HG03045 (cell line): Measurements from ENCODE around the gene RNF17.

Source experiments
- ATAC-seq: cut with Tn5 transposase; IDR thresholded peaks from one replicate; pipeline ENCODE4 v1.9.1; 2021; ENCODE audit warnings: mild to moderate bottlenecking, moderate library complexity; ENCODE audit not compliant: unreplicated experiment

Gene RNF17, protein sequence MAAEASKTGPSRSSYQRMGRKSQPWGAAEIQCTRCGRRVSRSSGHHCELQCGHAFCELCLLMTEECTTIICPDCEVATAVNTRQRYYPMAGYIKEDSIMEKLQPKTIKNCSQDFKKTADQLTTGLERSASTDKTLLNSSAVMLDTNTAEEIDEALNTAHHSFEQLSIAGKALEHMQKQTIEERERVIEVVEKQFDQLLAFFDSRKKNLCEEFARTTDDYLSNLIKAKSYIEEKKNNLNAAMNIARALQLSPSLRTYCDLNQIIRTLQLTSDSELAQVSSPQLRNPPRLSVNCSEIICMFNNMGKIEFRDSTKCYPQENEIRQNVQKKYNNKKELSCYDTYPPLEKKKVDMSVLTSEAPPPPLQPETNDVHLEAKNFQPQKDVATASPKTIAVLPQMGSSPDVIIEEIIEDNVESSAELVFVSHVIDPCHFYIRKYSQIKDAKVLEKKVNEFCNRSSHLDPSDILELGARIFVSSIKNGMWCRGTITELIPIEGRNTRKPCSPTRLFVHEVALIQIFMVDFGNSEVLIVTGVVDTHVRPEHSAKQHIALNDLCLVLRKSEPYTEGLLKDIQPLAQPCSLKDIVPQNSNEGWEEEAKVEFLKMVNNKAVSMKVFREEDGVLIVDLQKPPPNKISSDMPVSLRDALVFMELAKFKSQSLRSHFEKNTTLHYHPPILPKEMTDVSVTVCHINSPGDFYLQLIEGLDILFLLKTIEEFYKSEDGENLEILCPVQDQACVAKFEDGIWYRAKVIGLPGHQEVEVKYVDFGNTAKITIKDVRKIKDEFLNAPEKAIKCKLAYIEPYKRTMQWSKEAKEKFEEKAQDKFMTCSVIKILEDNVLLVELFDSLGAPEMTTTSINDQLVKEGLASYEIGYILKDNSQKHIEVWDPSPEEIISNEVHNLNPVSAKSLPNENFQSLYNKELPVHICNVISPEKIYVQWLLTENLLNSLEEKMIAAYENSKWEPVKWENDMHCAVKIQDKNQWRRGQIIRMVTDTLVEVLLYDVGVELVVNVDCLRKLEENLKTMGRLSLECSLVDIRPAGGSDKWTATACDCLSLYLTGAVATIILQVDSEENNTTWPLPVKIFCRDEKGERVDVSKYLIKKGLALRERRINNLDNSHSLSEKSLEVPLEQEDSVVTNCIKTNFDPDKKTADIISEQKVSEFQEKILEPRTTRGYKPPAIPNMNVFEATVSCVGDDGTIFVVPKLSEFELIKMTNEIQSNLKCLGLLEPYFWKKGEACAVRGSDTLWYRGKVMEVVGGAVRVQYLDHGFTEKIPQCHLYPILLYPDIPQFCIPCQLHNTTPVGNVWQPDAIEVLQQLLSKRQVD (N-terminal part only)

DNA sequence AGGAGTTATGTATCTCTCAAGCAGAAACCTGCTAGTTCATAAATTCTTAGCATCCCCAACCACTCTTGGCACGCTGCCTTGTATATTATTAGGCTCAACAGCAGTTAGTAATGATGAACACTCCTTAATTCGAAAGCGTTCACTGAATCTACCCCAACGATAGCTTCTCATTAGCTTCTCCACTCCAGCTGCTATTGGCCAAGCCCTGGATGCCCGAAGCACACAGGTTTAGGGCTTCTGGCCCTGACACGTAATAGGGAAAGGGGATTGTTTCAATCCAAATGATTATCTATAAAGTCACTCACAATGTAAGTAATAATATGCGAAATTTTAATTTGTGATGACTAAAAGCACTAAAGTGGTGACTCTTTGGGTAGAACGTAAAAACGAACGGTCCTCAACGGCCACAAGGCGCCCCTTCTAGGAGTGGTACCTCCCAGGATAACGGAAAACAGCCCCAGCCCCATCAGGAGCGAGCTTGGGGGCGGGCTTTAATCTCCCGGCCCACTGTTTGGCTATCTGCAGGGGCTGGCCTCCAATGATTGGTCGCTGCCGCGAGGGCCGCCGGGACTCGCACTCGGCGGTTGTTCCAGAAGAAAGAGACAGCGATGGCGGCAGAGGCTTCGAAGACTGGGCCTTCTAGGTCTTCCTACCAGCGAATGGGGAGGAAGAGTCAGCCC lies at the start of gene RNF17:
Gene RNF17, plus strand, starts transcription at position 574 of the 680 bp plus-strand sequence. Its CDS starts 35 bp downstream, at position 609.
- ATAC-seq, result no peak

DNA sequence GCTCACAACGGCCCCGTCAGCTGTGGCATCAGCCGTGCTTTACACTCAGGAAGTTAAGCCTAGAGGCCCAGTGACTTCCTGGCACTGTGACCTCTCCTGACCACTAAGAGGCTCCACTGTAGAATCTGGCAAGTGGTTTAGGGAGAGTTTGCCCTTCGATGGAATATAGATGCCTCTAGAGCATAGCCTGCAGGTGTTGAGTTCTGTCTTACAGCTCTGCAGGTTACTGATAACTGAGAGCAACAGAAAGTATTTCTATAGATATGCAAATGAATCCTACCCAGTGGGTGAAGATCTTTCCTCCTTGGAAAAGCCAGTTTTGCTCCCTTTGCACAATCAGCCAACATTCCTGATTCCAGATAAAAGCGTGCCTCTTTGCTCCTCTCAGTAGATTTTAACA lies 48.0 kb upstream of the RNF17 start:
- ATAC-seq, result no peak

DNA sequence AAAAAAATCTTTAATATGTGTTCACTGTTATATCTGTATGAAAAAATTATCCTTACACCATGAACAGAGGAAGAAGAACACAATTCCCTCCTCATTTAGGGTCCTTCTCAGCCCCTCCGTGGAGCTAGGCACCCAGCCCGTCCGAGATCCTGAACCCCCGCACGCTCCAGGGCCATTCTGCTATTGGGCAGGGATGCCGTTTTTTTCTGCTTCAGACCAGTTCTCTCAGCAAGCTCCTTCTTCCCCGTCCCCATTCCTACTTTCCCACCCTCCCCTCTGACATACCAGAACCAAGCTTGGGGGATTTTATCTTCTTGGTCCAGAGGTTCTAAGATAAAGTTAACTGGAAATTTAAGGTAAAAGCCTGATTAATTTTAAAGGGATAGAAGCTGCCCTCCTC lies 47.5 kb upstream of the RNF17 start:
- no peak for ATAC-seq

DNA sequence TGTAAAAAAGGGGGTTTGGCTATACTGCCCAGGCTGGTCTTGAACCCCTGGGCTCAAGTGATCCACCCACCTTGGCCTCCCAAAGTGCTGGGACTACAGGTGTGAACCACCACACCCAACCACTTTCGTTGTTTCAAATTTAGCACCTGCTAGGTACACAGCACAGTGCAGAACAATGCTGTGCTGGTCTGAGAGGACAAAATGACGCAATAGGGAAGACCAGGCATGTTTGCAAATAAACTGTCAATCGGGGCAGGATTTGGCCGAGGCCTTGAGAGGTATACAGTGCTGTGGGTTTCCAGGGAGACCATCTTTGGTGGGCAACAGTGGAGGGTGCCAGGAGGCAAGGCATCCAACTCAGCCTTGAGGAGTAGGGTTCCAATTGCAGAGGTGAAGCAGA lies 46.8 kb upstream of the RNF17 start:
- ATAC-seq, result no peak

DNA sequence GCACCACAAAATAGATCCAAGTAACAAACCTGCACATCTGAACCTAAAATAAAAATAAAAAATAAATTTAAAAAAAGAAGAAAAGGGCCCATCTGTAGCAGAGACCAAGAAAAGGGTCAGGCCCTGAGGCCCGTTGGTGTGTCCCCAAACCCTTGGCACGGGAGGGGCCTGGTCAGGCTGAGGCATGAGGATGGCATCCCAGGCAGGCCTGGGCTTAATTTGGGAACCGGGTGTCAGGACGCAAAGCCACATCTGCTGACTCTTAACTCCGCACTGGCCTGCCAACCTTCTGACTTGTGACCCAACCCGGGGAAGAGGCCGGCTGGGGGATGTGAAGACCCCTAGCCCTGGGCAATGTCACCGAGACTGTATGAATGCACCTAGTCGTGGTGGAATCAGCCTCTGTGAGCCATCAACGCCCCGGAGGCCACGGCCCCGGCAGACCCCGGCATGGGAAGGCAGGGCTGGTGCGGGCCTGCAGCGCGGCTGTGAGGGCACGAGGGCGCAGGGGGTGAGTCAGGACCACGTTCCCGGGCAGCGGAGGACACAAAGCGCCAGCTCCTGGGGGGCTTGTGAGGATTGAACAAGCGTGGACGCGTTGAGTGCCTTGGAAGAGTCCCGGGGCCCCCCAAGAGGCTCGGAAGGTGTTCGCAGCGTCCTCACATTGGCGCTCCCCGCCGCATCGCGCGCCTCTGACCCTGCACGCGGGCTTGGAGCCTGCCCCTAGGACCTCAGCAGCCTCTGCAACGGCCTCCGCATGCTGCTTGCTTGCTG lies 45.6 kb upstream of the RNF17 start:
- no peak for ATAC-seq

DNA sequence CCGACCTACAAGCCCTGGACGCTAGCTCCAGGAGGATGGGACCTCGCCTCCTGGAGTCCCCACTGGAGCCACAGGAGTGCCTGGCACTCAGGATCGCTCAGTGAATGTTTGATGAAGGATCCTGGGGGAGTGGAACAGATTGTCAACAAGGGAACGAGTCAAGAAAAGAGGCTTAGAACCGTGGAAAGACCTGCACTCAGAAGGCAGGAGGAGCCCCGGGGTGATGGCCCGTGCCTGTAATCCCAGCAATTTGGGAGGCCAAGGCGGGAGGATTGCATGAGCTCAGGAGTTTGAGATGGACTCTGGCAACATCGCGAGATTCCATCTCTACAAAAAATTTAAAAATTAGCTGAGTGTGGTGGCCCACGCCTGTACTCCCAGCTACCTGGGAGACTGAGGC lies 44.8 kb upstream of the RNF17 start:
- no peak for ATAC-seq

DNA sequence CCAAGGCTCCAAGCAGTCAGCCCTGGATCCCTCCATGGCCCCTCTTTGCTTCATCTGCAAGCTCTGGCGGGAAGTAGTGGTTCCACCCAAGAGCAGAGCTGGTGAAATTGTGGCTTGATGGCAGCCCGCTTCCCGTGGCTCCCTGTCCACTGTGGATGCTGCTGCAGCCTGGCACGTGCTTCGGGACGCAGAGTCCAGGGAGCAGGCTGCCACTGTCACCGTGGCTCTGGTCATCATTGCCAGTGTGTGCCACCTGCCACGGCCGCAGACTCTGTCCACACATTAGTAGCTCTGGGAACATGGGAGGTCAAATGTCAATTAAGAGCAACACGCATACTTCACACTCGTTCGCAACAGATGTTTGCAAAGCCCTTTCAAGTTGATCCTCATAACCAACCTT lies 40.8 kb upstream of the RNF17 start:
- ATAC-seq, result no peak

DNA sequence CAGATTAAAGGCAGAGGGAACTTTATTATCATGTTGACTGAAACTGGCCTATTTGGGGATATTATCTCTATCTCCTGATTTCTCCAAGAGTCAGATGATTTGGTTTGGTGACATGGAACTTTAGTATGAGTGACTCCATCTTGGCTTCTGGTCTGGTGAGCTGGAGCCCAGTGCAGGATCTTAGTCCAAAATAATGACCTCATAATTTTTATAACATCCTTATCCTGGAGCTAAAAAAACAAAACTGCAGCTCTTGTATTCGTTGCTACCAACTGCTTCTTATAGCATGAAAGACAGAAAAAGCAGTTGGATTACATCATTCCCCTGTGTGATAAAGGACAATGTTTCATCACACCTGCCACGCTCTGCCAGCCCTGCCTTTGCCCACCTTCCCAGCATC lies 39.3 kb upstream of the RNF17 start:
- ATAC-seq, result no peak

DNA sequence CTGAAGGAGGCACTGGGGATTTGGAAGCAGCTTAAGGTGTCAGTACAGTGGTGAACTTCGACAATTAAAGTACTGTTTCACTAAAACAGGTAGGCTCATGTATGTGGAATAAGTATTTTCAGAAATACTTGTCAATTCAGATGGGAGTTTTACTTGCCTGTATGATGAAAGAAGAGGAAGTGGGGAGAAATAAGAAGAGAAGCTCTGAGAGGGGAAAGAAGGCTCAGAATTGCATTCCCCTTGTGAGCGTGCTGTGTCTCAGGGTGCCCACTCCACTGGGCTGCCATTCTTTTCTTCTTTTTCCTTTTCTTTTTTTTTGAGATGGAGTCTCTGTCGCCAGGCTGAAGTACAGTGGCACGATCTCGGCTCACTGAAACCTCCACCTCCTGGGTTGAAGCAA lies 38.6 kb upstream of the RNF17 start:
- ATAC-seq, result no peak

DNA sequence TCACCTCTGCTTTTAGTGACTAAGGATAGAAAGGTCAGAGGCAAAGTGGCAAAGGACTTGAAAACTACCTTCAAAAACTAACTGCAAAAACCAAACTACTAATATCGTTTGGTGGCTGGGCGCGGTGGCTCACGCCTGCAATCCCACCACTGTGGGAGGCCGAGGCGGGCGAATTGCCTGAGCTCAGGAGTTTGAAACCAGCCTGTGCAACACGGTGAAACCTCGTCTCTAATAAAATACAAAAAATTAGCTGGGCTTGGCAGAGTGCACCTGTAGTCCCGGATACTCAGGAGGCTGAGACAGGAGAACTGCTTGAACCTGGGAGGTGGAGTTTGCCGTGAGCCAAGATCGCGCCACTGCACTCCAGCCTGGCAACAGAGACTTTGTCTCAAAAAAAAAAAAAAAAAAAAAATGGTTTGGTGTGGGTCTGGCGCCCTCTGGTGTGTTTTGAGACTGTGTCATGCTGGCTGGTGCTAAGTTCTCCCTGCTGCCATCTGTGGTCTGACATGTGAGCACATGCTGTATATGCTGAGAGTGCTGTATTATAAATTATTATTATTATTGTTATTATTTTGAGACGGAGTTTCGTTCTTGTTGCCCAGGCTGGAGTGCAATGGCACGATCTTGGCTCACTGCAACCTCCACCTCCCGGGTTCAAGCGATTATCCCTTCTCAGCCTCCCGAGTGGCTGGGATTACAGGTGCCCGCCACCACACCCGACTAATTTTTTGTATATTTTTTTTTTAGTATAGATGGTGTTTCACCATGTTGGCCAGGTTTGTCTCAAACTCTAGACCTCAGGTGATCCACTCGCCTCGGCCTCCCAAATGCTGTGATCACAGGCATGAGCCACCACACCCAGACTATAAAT lies 36.0 kb upstream of the RNF17 start:
- ATAC-seq, result peak; percentile 55

DNA sequence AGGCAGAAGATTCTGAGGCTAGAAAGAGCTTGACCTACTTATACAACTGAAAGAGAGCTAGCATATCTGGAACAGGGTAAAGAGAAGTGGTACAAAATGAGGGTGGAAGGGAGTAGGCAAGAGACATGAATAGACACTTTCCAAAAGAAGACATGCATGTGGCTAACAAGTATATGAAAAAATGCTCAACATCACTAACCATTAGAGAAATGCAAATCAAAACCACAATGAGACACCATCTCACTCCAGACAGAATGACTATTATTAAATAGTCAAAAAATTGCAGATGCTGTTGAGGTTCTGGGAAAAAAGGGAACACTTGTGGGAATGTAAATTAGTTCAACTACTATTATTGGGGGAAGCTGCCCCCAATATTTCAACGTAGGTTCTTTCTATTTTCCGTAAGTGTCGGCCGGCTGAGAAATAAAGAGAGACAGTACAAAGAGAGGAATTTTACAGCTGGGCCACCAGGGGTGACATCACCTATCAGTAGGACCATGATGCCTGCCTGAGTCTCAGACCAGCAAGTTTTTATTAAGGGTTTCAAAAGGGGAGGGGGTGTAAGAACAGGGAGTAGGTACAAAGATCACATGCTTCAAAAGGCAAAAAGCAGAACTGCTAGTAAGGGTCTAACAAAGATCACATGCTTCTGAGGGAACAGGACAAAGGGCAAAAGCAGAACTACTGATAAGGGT lies 32.9 kb upstream of the RNF17 start:
- peak; percentile 74 for ATAC-seq

DNA sequence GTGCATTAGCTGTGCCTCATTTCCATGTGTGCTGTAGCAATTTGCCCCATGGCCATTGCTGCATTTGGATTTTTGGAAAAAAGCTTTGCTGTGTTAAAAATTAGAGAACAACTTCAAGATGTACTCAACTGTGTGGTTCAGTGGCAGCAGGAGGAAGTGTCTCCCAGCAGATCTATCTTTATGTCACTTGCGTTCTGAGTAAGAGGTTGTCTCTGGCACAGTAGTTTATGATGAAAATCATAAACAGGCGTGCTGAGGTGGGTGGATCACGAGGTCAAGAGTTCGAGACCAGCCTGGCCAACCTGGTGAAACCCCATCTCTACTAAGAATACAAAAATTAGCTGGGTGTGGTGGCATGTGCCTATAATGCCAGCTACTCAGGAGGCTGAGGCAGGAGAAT lies 29.0 kb upstream of the RNF17 start:
- no peak for ATAC-seq

DNA sequence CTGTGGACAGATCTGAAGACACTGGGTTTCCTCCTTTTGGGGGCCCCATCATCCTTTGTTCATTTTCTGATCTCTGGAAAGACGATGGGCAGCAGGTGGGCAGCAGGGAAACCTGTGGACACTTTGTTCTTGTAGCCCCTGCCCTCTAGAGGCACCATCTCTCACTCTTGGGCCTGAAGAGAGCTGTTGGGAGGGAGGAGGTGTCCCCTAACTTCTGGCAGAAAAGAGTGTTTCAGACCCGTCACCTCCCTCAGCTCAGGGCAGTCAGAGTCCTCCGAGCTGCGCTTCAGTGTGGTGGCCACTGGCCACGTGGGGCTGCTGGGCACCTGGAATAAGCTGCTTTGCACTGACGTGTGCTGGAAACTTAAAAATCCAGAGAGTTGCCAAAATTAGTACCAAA lies 26.9 kb upstream of the RNF17 start:
- no peak for ATAC-seq

DNA sequence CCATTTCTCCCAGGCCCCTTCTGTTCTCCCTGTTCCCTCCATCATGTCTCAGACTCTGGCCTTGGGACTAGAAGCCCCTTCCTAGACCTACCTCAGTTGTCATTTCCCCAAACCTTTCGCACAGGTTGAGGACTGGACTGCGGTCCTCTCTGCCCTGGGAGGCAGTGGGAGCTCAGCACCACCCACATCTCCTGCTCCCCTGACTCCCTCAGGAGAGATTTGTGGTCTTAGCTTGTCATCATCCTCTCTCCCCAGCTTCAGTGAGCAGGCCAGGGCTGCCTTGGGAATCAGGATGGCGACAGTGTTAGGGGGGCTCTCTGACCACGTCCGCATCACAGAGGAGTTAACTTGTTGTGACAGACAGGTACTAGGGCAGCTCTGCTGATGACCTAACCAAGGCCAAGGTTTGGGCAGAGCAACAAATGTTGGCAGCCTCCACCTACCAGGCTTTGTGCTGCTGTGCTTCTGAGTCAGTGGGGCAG lies 25.6 kb upstream of the RNF17 start:
- no peak for ATAC-seq

DNA sequence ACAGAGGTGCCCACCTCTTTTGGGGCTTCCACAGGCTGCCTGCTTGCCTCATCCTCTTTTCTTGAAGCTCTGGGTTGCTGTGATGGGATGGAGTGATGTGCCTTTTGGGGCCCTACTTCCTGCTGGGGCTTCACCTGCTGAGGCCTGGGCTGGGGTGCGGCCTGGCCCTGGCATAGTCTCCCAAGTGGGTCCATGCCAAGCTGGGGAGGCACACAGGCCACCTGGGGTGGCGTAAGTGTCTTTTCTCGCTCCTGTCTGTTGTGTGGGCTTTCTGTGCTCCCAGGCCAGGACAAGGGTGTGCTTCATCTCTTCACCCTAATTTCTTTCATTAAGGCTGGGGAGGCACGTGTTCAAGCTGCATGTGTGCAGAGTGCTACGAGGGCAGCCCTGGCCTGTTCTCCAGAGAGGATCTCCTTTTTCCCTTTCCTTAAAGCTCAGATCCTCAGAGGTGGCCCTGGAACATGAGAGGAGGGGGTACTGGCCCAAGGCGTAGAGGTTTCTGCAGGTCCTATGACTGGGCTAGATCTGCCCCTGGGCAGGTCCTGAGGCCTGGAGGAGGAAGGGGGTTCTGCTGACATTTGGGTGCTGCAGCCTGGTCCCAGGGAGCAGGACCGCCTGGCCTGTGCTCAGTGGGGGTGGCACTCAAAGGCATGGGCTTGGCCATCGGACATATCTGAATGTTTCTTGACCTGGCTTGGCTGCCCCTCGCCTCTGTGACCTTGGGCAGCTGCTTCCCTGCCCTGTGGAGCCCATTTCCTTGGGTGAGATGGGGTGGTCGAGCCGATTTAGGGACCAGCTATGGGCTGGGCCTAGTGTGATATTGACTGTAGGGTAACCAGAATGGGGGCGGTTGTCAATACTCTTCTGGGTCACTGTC lies 23.7 kb upstream of the RNF17 start:
- no peak for ATAC-seq

DNA sequence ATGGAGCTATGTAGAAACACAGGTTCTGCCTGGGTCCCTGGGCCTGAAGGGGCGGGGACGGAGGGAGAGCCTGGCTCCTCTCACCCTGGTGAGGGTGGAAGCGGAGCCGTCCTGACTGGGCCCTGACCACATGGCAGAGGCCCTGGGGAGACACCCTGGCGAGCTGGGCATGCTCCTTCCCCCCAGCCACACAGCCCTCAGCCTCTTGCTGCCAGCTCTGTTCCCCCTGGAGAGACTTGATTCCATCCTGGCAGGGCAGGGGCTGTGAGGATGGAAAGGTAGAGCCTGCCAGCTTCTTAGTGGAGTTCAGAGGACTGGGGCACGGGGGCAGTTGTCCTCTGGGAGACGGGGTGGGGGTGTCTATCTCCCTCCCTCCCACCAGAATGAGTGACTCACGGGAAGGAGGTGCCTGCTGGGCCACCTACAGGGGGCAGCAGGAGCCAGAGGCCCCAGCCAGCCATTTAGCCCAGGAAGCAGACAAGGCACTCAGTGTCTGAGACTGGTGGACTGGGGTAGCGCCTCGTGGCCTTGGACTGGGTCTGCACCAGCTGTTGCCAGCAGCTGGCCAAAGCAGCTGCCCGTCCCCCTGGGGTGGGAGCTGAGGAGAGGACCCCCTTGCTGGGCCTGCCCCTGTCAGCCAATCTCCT lies 22.8 kb upstream of the RNF17 start:
- ATAC-seq, result no peak

DNA sequence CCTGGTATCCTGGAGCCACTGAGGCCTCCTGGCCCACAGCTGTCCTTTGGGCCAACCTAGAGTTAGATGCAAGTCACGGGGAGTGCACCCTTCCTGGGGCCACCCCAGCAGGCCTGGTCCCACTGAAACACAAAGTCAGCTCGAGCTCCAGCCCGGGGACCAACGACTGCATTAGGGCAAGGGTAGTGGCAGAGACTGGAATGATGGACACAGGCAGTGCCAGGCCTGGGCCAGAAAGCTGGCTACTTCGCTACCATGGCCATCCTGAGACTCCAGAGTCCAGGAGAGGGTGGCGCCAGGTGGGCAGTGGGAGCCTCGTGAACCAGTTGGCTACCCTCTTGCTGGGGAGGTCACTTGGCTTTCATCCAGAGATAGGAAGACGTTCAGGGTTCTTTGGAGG lies 22.2 kb upstream of the RNF17 start:
- no peak for ATAC-seq
